HG02840 (cell line): ENCODE results near the gene BCDIN3D.

Source experiments
- ATAC-seq: cut with Tn5 transposase; IDR thresholded peaks from one replicate; pipeline ENCODE4 v1.9.1; 2021; ENCODE audit warnings: mild to moderate bottlenecking, moderate library complexity, moderate number of reproducible peaks; ENCODE audit not compliant: unreplicated experiment, low FRiP score

BCDIN3D gene

DNA sequence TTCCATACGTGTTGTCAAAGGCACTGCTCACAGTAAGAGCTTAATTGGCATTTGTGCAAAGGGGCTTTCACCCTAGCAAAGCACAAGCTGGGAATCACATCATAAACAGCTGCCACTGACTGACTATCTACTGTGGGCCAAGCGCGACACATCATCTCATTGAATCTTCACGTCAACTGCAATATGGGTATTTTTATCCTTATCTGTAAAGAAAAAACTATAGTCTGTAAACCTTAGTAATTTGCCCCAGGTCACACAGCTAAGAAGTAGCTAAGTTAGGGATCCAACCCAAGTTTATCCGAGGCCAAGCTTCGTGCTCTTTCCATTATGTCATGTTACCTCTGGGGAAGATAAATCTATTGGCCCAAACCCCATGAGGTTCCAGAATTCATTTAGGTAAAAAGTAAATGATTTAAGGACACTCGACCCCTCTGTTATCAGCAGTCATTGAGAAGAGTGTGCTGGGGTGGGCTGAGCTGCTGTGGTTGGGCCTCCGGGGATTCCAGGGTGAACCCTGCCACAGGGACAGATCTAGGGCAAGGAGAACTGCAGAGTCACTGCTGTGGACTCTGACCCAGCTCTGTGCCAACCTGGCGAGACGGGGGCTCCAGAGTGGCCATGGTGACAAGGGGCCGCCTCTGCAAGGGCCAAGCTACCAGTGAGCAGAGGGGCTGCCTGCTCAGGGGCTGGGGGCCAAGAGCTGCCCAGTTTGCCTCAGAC lies 42.3 kb downstream of the BCDIN3D start:
- ATAC-seq: no peak

DNA sequence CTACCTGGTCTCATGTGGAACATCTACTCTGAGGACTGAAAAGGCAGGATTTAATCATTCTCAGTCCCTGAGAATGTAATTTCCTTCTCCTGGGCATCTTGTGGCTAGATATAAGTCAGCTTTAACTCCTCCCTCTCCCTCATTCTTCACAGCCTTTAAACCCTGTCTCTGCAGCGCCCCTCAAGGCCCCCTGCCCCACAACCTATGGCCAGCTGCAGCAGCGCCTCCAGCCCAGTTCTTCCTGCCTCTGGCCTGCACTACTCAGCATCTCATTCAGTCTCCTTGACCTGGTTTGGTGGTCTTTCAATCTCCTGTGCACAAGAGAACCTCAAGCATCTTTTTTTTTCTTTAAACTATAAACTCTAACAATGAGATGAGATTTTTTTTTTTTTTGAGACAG lies 44.0 kb downstream of the BCDIN3D start:
- ATAC-seq: no peak

DNA sequence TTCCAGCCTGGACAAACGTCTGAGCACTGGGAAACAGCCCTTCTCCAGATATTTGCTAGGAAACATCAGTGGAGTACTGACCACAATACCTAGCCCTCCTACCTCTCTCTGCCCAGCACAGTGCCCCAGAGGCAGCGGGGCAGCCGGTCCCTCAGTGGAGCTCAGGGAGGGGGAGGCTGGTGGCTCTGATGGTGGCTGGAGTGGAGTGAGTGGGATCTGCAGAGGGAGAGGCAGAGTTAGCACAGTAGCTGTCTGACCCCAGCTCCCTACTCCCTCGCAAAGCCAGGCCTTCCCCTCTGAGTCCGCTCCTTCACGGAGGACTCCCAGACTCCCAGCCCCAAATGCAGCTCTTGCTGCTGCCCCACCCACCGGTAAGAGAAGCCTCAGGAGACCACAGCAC lies 44.7 kb downstream of the BCDIN3D start:
- ATAC-seq: no peak

DNA sequence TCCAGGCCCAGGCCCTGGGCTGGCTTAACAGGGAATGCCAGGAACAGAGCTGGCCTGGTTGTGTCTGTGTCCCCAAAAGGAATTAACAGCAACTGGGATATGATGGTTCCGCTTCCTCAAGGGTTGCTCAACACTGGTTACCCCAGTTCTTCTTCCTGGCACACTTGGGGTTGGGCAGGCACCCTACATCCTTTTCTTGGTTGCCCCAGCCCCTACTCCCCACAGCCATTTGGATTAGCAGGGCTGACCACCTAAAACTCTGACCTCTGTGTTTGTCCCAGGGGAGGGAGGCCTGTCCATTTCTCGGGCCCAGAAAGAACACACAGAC lies 45.5 kb downstream of the BCDIN3D start:
- ATAC-seq: no peak

DNA sequence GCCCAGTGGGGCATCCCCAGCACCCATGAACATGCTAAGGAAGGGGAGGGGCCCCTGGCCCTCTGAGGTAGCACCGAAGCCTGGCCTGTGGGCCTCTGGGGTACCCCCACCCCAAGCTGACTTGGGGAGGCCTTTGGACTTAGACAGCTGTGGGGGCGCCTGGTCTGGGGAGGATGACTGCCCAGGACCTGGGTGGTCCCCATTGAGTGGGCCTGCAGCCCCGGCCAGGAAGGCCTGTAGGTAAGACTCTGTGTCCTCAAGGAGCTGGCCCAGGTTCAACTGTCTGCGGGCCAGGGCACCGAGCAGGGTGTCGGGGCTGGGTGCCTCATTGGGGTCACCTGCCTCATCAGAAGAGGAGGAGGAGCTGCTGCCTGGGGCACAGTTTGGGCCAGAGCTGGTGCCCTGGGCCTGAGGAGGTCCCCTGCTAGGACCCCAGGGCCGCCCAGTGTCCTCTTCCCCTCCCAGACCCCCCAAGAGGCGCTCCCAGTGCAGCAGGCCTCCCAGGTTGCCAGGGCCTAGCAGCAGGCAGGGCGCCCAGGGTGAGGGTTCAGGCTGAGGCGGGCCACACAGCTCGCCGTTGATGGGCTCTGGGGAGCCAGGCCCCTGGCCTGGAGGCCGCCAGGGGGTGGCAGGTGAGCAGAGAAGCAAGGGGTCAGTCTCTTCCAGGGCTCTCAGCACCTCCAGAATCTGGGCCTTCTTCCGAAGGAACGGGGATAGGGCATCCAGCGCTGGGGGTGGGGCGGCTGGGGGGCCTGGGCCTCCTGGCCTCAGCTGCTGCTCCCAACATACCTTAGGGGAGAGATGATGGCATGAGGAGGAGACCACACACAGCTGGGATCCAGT lies 46.1 kb downstream of the BCDIN3D start:
- ATAC-seq: no peak

DNA sequence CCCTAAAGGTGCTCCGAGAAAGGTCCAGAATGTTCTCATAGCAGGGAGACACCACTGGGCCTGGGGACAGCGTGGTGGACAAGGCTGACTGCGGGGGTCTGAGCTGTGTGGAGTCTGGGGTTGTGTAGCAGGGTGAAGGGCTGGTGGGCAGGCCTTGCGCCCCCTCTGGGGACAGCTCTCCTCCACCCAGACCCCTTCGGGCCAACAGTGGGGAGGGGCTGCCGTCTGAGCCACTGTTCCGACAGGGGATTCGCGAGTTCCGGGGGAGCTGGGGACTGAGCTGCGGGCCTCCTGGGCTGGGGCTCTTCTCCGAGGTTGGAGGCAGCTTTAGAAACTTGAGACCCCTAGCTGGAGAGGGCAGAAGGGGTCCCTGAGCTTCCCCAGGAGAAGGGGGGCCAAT lies 46.8 kb downstream of the BCDIN3D start:
- ATAC-seq: no peak

DNA sequence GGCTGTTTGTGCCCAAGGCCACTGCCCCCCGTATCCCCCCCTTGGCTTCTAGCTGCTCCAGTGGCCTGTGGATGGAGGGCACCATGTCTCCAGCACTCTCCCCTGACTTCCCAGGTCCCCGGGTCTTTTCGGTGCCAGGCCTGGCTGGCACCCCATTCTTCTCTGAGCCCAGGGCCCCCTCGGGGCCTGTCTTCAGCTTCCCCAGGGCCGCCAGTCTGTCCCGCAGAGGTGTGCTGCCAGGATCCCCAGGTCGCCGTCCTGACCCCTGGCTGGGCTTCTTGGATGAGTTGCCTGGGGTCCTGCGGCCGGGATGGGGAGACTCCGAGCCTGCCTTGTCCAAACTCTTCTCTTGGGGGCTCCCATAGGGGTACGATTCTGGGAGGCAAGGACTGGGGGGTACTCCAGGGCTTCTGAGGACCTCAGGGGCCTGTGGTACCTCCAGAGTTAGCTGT lies 47.2 kb downstream of the BCDIN3D start:
- ATAC-seq: no peak

DNA sequence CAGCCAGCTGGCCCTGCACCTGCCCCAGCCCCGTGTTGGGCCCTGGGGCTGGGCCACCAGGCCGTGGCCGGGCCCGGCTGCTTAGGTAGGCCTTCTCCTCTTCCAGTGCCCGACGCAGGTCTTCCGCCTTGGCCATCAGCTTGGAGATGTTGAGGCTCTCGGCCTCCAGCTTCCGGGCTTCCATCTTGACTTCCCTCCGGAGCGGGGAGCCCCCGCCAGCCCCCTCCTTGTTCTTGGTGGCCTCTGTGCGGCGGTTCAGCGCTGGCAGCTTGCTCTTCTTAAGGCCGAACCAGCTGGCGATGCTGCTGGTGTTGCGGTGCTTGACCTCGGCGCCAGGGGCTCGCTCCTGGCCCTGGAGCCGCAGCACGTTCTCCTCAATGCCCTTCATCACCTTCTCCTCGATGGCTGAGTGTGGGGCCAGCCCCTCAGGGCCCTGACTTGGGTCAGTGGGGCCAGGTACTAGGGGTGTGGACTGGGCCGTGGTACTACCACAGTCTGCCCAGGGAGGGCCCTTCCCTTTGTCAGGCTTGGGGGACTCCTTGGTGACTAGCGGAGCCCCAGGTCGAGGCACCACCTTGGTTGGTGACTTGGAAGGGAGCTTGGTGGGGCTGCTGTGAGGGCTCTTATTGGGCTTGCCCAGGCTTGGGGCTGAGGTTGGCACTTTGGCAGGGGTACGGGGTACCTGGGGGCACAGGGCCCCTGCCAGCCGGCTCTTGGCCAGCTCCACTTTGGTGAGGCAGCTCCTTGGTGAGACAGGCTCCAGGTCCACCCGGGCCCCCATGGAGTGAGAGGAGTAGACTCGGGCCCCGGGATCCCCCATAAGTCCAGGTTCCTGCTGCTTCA lies 47.9 kb downstream of the BCDIN3D start:
- ATAC-seq: no peak

DNA sequence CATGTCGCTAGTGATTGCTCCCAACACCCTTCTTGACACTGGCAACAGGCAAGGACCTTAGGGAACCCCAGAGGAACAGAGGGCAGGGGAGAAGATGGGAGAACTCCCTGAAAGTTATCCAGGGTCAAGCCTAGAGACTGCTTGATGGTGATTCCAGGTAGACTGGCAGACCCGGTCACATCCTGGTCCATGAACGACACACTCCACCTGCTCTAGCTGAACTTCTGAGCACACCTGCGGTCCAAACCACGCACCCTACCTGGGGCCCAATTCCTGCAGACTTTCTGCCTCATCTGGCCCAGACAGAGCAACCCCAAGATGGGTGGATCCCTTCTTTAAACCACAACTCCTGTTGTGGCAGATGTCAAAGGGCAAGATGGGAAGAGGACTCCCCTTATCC lies 48.9 kb downstream of the BCDIN3D start:
- ATAC-seq: no peak

DNA sequence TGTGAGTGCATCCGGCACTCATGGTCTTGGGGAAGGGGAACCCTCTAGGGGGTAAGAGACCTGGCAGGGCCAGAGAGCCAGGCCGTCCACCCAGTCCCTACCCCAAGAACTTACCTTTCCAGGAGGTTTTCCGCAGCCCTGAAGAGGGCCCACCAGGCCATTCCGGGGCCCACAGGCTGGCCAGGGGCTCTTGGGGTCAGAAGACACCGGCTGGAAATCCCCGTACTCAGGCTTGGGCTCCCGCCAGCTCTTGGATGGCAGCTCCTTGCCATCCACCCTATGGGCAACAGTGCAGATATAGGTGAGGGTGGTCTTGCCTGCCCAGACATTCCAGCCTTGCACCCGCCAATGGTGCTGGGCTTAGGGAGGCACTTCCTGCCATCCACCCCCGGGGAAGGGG lies 49.3 kb downstream of the BCDIN3D start:
- ATAC-seq: no peak

DNA sequence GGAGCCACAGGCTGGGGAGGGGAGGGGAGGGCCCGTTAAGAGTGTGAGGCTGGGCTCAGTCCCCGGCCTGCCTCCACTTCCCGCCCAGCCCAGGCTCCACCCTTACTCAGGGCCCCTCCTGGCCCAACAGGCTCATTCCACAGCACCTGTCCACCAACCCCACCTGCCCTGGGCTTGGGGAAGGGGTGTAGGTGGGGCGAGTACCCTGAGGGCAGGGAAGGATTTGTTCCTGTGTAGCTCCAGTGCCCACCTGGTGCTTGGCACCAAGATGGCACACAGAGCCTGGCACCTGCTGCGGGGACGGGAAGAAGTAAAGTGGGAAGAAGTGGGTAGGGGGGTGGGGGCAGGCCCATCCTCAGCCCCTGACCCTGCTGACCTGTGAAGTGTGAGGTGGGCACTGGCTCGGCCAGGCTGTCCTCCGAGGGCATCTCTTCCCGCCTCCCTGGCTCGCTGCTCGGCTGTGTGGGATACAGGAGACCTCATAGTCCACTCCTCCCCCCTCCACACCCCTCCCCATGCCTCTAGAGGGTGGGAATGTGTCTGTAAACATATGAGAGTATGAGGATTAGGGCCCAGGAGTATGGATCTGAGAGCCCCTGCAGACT lies 49.8 kb downstream of the BCDIN3D start:
- ATAC-seq: no peak

DNA sequence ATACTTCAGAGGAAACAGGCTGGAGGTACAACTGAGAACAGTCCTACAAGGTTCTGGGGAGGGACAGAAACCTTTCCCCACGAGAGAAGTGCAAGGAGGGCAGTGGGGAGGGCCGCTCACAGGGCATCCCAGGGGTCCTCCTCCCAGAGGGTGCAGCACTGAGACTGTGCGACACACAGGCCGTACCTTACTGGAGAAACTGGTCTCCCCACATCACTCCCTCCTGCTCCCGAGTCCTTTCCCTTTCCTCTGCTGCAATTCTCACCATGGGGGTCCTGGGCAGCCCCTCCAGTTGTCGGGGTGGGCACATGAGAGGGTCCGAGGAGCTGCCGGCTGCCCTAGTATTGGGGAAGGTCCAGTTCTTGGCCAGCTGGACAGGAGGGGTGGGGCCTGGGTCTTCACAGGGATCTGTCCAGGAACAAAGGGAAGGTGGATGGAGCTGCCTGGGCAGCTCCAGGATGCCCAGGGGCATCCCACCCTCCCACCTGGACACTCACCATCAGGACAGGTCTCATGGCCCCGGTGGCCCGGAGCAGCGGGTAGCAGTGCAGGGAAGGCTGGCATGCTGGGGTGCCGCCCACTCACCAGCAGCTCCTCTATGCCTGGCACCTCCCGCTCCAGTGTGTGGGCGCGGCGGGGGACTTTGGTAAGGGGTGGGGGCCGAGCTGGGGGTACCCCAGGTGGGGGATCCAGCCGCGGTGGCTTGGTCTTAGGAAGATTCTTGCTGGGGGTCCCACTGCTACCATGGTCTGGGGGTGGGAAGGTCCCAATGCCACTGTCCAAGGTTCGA lies 50.5 kb downstream of the BCDIN3D start:
- ATAC-seq: no peak

DNA sequence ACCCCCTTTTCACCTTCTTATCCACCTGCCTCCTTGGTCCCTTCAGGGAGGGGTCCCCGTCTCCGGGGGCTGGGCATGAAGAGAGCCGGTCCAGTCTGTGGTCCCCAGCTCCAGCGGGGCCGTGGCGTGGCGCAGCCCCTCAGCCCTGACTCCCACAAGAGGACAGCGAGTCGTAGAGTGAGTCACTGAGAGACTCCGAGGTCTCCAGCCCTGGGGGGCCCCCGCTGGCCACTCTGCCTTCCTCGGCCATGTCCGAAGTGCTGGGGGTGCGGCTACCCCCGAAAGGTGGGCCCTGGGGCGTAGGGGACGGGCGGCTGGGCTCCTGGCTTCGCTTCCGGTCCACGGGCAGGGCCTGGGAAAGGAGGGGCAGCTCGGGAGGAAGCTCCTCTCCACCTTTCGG lies 51.2 kb downstream of the BCDIN3D start:
- ATAC-seq: no peak

DNA sequence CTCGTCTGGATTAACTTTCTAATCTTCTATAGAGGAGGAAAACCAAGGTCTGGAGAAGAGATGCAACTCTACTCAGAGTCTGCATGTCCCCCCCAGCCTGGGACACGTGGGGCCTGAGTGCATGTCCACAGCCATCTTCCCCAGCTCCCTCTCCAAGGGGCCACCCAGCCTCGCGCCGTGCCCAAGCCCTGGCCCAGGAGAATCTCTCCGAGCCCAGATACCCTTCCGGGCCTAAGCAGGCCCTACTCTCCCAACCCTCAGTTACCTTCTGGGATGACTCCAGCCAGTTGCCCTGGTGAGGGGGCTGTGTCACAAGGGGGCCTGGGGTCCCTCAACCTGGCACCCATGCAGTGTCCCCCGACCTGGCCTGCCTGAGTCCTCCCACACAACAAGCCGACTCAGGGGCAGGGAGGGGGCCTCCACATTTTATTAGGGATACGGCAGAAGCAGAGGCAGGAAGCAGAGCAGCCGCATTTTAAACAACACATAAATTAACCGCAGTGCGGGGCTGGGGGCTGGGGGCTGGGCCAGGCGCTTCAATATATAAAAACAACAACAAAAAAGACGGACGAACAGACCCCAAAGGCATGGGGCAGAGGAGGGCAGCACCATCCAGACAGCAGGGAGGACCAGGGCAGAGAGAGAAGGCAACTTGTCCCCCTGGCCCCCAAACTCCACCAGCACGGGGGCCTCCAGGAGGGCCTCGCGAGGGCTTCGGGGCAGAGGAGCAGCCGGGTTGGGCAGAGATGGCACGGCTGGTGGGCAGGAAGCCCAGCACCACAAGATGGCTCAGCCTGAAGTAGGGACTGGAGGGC lies 52.0 kb downstream of the BCDIN3D start:
- no peak for ATAC-seq

DNA sequence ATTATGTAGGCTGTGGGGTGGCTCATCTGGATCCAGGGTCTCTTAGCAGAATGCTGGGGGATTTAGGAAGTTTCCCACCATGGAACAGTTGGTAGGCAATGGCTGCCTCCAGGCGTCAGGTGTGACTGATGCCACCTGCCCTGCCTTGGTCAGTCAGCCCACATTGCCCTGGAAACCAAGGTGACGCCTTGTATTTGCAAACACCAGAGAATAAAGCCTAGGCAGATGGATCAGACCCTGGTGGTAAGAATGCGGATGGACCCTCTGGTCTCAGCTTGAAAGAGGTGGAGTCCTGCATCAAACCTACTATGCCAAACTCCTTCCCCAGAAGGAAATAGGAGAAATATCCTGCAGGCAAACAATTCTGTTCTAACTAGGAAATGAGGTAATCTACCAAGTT lies 52.9 kb downstream of the BCDIN3D start:
- no peak for ATAC-seq

DNA sequence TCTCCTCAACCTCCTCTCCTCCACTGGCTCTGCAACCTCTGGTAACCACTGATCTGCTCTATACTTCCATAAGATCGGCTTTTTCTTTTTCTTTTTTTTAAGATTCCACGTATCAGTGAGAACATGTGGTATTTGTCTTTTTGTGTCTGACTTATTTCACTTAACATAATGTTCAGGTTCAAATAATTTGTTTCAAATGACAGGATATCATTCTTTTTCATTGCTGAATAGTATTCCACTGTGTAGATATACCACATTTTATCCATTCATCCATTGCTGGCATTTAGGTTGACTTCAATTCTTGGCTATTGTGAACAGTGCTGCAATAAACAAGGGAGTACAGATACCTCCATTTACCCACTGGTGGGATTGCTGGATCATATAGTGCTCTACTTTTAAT lies 55.2 kb downstream of the BCDIN3D start:
- no peak for ATAC-seq
